SIG-M5 (cell line): Measurements from ENCODE around the gene IL17RE.
A peak's percentile ranks its signal among the peaks of the same experiment; 100 is the strongest.

ENCODE experiments used
- DNase-seq: peaks from one replicate; lab custom pipeline; 2025; lab: John Stamatoyannopoulos, UW

Gene IL17RE

DNA sequence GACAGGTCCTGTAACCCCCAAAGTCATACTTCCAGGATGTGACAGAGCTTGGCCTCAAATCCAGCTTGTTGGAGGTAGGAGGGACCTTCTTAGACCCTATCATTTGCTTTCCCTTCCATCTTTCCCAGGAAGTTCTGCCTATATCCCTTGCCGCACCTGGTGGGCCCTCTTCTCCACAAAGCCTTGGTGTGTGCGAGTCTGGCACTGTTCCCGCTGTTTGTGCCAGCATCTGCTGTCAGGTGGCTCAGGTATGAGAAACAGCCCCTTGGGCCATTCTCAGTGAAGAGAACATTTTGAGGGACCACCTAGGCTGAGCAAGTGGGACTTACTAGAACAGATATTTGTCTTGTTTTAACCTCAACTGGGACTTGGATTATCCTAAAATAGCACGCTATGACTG lies 1.3 kb downstream of the IL17RE start:
- no peak for DNase-seq

DNA sequence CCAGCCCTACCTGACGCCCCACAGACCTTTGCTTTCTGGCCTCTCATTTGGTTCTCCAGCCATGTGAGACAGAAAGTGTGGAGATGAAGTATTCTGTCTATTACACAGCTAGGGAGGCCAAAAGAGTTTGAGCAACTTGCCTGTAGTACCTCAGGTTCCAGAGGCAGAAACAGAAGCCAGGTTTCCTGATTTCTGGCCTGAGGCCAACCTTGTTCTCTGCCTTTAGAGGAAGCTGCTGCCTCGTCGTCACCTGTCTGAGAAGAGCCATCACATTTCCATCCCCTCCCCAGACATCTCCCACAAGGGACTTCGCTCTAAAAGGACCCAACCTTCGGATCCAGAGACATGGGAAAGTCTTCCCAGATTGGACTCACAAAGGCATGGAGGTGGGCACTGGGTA lies 3.8 kb downstream of the IL17RE start:
- DNase-seq: no peak

DNA sequence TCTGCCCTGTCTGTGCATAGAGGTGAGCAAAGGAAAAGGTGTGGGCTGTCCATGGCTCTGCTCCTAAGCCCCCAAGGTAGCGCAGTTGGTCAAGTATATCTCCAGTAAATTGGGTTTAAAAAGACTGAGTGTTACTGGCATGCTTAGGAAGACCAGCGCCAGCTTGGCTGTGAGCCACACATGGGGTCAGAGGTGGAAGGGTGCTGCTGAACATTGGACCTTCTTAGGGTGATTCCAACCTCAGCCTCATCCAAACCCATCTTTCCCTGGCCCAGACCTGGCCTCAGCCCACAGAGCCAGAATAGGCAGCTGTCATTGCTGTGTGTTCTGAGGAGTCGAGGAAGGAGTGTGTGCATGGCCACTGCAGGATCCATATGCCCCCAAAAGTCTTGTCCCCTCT lies 5.6 kb downstream of the IL17RE start:
- no peak for DNase-seq

DNA sequence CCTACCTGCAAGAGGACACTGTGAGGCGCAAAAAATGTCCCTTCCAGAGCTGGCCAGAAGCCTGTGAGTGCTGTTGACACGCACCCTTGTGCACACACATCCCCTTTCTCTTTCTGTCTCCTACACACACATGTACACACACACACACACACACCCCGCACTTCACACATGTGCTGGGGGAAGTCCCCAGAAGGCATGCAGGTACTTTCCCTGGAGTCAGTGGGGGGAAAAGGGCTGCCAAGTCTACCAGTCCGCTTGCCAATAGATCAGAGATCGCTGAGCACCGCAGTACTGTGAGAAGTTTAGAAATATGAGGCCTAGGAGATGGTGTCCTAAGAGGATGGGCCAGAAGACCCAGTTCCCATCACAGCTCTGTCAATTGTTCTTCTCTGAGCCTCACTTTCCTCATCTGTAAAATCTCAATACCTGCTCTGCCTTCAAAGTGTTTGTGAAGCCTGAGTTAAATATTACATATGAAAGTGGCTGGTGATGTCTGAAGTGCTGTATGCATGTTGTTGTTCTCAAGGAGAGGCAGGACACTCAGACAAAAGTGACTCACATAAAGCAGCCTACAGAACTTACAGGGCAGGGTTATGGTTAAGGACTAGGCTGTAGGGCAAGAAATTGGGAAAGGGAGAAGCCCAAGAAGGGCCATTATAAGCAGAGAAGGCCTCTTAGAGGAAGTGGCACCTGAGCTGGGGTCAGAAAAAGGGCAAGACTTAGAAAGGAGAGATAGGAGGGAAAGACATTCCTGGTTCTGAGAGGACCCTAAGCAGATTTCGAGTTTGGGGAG lies 6.8 kb downstream of the IL17RE start:
- DNase-seq: no peak

DNA sequence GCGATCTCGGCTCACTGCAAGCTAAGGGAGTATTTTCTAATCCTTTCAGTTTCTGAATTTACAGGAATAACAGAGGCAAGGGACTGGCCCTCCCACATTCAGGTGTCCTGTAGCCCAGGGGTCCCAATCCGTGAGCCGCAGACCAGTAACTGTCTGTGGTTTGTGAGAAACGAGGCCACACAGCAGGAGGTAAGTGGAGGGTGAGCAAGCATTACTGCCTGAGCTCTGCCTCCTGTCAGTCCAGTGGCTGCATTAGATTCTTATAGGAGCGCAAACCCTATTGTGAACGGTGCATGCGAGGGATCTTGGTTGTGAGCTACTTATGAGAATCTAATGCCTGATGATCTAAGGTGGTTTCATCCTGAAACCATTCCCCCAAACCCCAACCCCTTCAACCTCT lies 9.2 kb downstream of the IL17RE start:
- DNase-seq: no peak

DNA sequence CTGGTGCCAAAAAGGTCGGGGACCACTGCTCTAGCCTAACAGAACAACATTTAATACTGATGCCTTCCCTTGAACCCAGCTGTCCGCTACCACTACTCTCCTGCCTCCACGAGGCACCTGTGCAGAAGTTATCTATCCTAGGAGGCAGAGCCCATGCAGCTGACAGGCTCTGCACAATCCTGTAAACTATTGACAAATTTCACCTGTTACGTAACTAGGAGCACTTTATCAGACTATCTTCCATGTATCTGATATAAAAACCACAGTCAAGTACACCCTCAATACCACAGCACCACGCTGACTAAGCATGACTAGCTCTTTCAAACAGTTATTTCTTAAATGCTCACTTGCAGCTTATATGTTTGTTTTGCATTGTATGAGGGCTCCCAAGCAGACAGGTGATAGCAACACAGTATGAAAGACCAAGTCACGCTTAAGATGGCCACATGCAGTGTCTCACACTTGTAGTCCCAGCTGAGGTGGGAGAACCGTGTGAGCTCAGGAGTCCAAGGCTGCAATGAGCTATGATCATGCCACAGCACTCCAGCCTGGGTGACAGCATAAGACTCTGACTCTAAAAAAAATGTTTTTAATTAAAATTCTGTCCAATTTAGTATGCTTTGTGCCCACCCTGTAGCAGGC lies 9.8 kb downstream of the IL17RE start:
- peak; percentile 48 for DNase-seq

DNA sequence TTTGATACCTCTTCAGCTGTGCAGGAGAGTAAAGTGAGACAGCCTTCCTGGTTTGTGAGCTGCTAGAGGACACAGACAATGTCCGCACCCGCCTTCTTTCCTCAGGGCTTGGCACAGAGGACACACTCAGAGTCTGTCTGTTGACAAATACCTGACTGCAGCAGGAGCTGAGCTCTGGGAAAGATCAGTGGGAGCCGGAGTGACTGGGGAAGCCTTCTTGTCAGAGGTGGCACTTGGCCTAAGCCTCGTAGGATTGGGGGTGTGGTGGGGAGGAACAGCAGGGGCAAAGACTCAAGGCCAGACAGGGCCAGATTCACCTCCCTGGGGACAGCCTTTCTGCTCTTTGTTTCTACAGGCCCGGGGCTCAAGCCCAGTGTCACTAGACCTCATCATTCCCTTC lies 11.0 kb downstream of the IL17RE start:
- no peak for DNase-seq

DNA sequence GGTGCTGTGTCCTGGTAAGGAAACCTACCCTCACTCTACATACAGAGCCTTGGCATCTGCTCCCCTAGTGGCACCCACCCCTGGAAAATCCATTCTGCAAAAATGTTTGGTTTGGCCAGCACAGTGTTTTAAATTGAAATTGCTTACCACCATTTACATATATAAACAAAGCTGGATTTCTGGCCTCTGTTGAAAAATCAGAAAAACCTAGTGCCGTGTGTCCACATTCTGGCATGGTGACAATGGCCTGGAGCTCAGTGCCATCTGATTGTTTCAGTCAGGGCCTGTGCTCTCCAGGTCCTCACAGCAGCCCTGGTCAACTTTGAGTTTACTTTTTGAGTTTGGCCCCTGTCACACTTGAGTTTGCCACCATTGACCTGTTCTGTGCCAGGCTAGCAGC lies 11.4 kb downstream of the IL17RE start:
- DNase-seq: no peak

DNA sequence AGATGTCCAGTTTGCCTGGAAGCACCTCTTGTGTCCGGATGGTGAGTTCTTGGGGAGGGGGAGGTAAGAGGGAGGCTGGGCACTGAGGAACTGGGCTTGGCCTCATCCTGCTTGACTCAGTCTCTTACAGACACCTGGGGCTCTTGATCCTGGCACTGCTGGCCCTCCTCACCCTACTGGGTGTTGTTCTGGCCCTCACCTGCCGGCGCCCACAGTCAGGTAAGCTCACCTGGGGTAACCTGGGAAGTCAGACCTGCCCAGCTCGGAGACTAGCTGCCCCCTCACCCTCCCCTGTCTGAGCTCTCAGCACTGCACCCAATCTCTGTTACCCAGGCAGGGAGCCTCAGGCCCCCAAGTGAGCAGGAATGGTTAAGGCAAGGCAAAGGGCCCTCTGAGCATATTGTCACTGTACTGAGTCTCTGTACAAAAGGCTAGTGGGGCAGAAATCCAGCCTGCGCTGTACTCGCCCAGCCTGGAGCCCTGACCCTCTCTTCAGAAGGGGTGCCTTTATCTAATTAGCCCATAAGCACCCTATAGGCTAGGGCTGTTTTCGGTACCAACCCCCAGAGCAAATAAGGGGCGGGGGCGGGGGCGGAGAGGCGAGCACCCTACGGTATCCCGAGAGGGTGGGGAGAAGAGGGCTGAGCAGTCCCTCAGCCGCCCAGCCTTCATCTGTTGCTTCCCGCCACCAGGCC lies 12.1 kb downstream of the IL17RE start:
- no peak for DNase-seq

DNA sequence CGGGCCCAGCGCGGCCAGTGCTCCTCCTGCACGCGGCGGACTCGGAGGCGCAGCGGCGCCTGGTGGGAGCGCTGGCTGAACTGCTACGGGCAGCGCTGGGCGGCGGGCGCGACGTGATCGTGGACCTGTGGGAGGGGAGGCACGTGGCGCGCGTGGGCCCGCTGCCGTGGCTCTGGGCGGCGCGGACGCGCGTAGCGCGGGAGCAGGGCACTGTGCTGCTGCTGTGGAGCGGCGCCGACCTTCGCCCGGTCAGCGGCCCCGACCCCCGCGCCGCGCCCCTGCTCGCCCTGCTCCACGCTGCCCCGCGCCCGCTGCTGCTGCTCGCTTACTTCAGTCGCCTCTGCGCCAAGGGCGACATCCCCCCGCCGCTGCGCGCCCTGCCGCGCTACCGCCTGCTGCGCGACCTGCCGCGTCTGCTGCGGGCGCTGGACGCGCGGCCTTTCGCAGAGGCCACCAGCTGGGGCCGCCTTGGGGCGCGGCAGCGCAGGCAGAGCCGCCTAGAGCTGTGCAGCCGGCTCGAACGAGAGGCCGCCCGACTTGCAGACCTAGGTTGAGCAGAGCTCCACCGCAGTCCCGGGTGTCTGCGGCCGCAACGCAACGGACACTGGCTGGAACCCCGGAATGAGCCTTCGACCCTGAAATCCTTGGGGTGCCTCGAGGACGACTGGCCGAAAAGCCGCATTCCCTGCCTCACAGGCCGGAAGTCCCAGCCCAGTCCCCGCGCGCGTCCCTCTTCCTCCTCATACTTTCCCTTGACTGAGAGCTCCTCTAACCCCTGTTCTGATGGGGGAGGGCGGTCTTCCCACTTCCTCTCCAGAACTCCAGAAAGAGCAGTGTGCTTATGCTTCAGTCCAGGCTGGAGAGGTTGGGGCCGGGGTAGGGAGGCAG lies 12.8 kb downstream of the IL17RE start:
- DNase-seq: no peak

DNA sequence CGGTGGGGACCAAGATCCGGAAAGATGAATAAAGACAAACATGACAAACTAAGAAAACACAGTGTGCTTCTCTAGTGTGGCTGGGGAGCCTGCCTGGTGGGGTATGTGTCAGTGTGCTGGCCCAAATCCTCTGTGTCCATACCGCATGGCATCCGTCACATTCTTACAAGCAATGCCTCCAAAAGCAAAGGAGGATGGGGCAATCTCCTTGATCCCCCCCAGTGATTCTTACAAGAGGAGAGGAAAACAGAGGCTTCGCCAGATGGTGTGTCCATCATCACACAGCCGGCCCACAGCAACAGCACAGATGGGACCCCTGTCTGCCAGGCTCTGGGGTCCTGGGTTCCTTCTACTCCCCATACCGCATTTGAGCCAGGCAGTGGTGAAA lies 13.7 kb downstream of the IL17RE start:
- DNase-seq: no peak

DNA sequence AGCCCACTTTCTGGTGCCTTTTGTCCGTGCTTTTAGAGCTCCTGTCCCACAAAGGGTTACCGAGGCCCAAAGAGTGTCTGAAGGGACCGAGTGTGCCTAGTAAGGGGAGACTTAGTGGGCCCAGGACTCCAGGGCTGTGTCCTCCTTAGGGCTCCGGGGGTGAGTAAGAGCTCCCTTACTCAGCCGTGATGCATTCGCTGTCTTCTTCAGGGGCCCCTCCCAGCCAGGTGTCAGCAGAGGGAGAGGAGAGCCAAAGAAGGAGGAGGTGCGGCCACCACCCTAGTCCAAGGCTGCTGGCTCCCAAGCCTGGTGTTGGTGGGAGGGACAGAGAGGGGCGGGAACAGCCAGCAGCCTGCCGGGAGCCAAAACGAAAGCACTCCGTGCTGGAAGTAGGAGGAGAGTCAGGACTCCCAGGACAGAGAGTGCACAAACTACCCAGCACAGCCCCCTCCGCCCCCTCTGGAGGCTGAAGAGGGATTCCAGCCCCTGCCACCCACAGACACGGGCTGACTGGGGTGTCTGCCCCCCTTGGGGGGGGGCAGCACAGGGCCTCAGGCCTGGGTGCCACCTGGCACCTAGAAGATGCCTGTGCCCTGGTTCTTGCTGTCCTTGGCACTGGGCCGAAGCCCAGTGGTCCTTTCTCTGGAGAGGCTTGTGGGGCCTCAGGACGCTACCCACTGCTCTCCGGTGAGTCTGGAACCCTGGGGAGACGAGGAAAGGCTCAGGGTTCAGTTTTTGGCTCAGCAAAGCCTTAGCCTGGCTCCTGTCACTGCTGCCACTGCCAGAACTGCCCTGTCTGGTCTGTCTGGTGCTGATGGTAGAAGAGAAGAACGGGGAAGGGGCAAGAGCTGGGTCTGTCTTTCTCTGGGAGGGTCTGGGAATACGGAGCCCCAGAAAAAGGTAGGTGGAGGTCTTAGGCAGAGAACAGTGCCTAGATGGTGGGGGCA lies 14.4 kb downstream of the IL17RE start, which contains the start of gene IL17RC:
TSS of gene IL17RC (plus strand) at position 365 of the 947 bp plus-strand sequence. CDS start at position 583, 218 bp downstream.
- no peak for DNase-seq

DNA sequence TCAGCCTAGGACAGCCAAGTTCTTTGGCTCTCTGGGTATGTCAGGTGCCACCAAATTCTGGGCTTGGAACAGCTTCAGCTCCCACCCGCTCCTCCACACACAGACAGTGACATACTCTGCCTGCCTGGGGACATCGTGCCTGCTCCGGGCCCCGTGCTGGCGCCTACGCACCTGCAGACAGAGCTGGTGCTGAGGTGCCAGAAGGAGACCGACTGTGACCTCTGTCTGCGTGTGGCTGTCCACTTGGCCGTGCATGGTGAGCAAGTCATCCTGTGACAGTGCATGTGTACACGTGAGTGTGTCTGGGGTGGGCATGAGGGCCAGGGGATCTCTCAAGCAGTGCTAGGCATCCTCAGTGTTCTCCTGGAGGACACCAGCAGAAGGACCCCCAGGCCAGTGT lies 15.2 kb downstream of the IL17RE start:
- DNase-seq: no peak

DNA sequence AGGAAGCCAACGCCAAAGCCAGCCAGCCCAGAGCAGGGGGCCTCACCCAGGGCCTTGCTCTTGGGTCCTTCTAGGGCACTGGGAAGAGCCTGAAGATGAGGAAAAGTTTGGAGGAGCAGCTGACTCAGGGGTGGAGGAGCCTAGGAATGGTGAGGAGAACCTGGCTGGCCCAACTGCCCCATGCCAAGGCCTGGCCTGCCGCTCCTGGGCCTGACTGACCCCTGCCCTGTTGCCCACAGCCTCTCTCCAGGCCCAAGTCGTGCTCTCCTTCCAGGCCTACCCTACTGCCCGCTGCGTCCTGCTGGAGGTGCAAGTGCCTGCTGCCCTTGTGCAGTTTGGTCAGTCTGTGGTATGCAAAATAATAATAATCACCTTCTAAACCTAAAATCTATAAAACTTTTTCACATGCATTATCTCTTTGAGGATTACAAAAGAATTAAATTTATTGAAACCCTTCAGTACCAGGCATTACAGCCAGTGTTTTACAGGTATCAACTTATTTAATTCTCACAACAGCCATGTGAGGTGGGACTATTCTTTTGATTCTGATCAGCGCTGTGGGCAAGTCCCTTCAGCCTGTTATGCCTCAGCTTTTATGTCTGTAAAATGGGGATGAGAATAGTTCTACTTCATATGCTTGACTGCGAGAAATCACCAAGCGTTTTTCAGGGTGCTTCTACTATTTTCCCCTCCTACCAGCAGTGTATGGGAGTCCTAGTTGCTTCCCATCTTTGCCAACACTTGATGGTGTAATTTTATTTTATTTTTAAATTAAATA lies 15.8 kb downstream of the IL17RE start:
- no peak for DNase-seq

DNA sequence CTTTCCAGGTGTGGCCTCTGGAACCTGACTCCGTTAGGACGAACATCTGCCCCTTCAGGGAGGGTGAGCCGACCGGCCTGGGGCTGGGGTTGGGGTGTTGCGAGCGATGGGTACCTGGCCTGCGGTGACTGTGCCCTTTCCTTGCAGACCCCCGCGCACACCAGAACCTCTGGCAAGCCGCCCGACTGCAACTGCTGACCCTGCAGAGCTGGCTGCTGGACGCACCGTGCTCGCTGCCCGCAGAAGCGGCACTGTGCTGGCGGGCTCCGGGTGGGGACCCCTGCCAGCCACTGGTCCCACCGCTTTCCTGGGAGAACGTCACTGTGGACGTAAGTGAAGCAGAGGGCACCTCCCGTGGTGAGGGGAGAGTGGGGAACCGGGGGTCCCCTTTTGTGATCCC lies 25.5 kb downstream of the IL17RE start:
- DNase-seq: no peak

DNA sequence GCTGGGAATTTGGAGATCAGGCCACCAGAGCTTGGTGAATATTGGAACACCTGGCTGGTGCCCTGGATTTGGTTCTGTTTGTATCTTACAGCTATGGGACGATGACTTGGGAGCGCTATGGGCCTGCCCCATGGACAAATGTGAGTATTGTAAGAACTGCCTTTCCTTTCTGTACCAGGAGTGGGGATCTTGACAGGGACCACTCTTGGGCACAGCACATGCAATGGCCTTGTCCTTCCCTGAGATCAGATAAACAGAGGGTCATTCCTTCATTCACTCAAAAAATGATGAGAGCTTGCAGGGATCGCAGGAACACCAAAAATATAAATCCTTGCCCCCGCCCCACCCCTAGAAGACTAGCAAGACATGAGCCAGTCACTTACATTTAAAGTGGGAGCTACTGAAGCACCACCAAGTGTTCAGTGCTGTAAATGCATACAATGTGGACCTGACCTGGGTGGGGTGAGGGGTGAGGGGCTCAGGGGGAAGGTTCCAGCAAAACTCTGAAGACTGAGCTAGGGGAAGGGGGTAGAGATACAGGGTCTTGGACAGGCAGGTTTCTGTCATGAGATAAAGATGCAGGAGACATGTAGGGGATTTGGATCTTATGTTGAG lies 28.3 kb downstream of the IL17RE start:
- DNase-seq: no peak

DNA sequence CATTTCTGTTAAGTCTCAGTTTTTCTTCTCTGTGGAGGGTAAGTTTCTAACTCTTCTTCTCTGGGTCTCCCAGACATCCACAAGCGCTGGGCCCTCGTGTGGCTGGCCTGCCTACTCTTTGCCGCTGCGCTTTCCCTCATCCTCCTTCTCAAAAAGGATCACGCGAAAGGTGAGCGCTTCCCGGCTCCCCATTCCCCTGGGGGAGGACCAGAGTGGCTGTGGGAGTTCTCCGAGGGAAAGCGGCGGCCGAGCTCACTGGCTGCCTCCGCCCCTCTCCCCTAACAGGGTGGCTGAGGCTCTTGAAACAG lies 29.8 kb downstream of the IL17RE start:
- DNase-seq: no peak

DNA sequence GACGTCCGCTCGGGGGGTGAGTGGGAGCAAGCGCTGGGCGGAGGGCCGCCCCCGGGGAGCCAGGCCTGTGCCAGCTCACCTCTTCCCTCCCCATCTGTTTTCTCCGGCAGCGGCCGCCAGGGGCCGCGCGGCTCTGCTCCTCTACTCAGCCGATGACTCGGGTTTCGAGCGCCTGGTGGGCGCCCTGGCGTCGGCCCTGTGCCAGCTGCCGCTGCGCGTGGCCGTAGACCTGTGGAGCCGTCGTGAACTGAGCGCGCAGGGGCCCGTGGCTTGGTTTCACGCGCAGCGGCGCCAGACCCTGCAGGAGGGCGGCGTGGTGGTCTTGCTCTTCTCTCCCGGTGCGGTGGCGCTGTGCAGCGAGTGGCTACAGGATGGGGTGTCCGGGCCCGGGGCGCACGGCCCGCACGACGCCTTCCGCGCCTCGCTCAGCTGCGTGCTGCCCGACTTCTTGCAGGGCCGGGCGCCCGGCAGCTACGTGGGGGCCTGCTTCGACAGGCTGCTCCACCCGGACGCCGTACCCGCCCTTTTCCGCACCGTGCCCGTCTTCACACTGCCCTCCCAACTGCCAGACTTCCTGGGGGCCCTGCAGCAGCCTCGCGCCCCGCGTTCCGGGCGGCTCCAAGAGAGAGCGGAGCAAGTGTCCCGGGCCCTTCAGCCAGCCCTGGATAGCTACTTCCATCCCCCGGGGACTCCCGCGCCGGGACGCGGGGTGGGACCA lies 30.4 kb downstream of the IL17RE start:
- DNase-seq: no peak

DNA sequence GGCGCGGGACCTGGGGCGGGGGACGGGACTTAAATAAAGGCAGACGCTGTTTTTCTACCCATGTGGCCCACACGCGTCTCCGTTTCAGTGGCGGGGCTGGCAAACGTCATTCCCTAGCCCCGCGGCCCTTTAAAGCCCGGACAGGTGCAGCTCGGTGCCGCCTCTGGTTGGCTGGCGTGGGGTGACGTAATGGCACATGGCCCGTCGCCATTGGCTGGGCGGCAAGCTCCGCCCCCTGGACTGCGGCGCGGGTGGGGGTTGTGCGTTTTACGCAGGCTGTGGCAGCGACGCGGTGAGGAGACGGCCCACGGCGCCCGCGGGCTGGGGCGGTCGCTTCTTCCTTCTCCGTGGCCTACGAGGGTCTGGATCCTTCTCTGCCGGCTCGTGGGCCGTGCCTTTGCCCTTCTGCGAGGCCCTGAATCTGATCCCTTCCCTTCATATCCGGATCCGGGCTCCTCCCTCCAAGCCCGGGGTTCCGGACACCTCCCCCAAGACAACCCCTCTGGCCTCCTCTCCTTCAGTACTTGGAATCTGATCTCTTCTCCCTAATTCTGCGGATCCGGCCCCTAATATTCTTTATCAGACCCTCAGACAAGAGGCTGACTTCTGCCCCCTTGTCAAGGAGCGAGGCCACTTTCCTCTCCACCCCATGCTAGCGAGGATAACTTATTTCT lies 31.1 kb downstream of the IL17RE start, which contains the start of gene CRELD1:
TSS of gene CRELD1 (plus strand) at position 274 of the 674 bp plus-strand sequence. CDS start 605 bp downstream, outside the sequence.
- peak; percentile 91 for DNase-seq
